Adrenal gland (tissue), 12 donors: Measurements from ENCODE around the gene LHCGR. TPM values are rescaled to one million over a fixed set of nuclear protein-coding genes. Genes with fewer than 3 reads are reported as not detected.

ENCODE experiments used
- DNase-seq, 7 donors: peaks; one replicate each; pipeline ENCODE4 v3.0.0-alpha.2; 2019 to 2020
- H3K27ac ChIP-seq, 5 donors: fragments of 200-600 bp; sonication (generic) in 4 of 5; 1 replicate in 3 of 5; 2 replicates in 2 of 5; pipeline versions ENCODE4 v1.5.1 to v1.8.0; 2016 to 2020; ENCODE audit warnings: mild to moderate bottlenecking in 1 of 5
- H3K27me3 ChIP-seq: fragments of 200-600 bp; 2 replicates; pipeline ENCODE4 v1.8.0; 2021
- H3K36me3 ChIP-seq, 2 donors: fragments of 200-600 bp; replicated peaks in 1 of 2; 1 replicate in 1 of 2; 2 replicates in 1 of 2; pipeline versions ENCODE4 v1.5.1 to v1.8.0; 2018 to 2022
- H3K4me1 ChIP-seq, 2 donors: fragments of 200-600 bp; replicated peaks in 1 of 2; 1 replicate in 1 of 2; 2 replicates in 1 of 2; pipeline versions ENCODE4 v1.5.1 to v1.8.0; 2018 to 2021
- H3K4me3 ChIP-seq, 4 donors: fragments of 200-600 bp; sonication (generic) in 3 of 4; one replicate each; pipeline ENCODE4 v1.5.1; 2016 to 2018
- H3K9me3 ChIP-seq, 3 donors: fragments of 200-600 bp; sonication (generic) in 1 of 3; replicated peaks in 1 of 3; 1 replicate in 2 of 3; 2 replicates in 1 of 3; pipeline versions ENCODE4 v1.5.1 to v1.8.0; 2016 to 2021
- POLR2A ChIP-seq, 2 donors: fragments of 450-650 bp; IDR thresholded peaks; one replicate each; pipeline ENCODE4 v1.6.1; 2017; ENCODE audit warnings: antibody characterized with exemption in 2 of 2, mild to moderate bottlenecking in 2 of 2, moderate library complexity in 1 of 2
- WGBS, 4 donors: extraction: QIAGEN DNeasy Blood & Tissue Kit in 2 of 4; methylation state at CpG; one replicate each; pipeline versions ENCODE4 v1.1.5 to v1.1.7; 2013 to 2017; 5-methylcytosine and 5-hydroxymethylcytosine counted together
- intact Hi-C, 2 donors: fragments of 100-400 bp; cut with DNase I; formaldehyde crosslinking; loops; one replicate each; pipeline versions ENCODE4 v1.14.1 to v1.15.0; 2022 to 2023
- polyA plus RNA-seq, 3 donors: library from polyadenylated mRNA; stranded (reverse); fragments of 200-250 nt in 2 of 3; fragments of 350-450 nt in 1 of 3; fragmentation: Illumina TruSeq in 1 of 3; extraction: RNeasy Lipid Tissue Mini Kit (QIAGEN cat#74804) in 1 of 3; gene quantifications; one replicate each; pipeline ENCODE4 v1.2.3, GENCODE V29; 2013 to 2014
- total RNA-seq, 9 donors: library from RNA; depleted of rRNA in 4 of 9; stranded (reverse); fragments of >200 nt in 4 of 9; fragments of 120-200 nt in 1 of 9; fragmentation: NEBNext Ultra II Directional in 1 of 9; extraction: Animal tissue kit (Norgen Biotek cat#: 25700) in 1 of 9; gene quantifications; one replicate each; pipeline versions ENCODE4 v1.1.0 to v1.2.4, GENCODE V29; 2013 to 2023
- TF ChIP-seq, protein P1 (sequence below), 6 experiments: fragments of 450-650 bp in 4 of 6; fragments of 200-600 bp in 2 of 6; sonication (generic) in 1 of 6; IDR thresholded peaks; 1 replicate in 5 of 6; 2 replicates in 1 of 6; pipeline versions ENCODE4 v1.5.1 to v1.8.0; 2016 to 2021; ENCODE audit warnings: antibody characterized with exemption in 6 of 6, mild to moderate bottlenecking in 2 of 6, moderate library complexity in 1 of 6
- donor health status: healthy with polysubstance abuse.
- donor health status: Bipolar disorder and iron deficiency.
- donor health status: DM: yes; HTN: yes; CAD: no.
- donor health status: DM: no; HTN: no; CAD: no.
- donor health status: DM: no; HTN: no; CAD: no.
- donor health status: DM: yes; HTN: yes; CAD: no.

The LHCGR gene
- total and polyA plus RNA-seq, 12 donors, result 0.14 to 4.3 (median 1.6) TPM; not detected in 3

DNA sequence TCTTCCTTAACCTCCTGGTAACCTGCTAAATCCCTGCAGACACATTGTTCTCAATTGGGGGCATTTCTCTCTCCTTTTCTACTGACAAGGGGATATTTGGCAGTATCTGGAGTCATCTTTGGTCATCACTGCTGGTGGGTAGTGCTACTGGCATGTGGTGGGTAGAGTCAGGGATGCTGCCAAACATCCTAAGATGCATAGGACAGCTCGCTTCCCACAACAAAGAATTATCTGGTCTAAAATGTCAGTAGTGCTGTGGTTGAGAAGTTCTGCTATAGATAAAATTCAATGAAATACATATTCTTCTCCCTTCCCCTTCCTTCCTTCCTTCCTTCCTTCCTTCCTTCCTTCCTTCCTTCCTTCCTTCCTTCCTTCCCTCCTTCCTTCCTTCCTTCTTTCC lies 18.7 kb upstream of the LHCGR start:
- WGBS, 4 donors, result 67 to 78% (median 74%) methylated on average over 1 of the region's 1 CpG
- Histone ChIP-seq H3K4me1 (no peaks in the 10 kb centered on the region), H3K4me3 (no peak overlapping the region), H3K27me3 (no peaks in the 10 kb centered on the region), H3K9me3 (no peaks in the 10 kb centered on the region), H3K27ac (no peak overlapping the region), H3K36me3 (no peaks in the 10 kb centered on the region)
- intact Hi-C loops, result no loop called here
- TF ChIP-seq, protein P1, sequence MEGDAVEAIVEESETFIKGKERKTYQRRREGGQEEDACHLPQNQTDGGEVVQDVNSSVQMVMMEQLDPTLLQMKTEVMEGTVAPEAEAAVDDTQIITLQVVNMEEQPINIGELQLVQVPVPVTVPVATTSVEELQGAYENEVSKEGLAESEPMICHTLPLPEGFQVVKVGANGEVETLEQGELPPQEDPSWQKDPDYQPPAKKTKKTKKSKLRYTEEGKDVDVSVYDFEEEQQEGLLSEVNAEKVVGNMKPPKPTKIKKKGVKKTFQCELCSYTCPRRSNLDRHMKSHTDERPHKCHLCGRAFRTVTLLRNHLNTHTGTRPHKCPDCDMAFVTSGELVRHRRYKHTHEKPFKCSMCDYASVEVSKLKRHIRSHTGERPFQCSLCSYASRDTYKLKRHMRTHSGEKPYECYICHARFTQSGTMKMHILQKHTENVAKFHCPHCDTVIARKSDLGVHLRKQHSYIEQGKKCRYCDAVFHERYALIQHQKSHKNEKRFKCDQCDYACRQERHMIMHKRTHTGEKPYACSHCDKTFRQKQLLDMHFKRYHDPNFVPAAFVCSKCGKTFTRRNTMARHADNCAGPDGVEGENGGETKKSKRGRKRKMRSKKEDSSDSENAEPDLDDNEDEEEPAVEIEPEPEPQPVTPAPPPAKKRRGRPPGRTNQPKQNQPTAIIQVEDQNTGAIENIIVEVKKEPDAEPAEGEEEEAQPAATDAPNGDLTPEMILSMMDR (IDR thresholded peaks at IDR 0.05), result no peak
- TF ChIP-seq POLR2A (IDR thresholded peaks at IDR 0.05), result no peak
- no peak for DNase-seq

DNA sequence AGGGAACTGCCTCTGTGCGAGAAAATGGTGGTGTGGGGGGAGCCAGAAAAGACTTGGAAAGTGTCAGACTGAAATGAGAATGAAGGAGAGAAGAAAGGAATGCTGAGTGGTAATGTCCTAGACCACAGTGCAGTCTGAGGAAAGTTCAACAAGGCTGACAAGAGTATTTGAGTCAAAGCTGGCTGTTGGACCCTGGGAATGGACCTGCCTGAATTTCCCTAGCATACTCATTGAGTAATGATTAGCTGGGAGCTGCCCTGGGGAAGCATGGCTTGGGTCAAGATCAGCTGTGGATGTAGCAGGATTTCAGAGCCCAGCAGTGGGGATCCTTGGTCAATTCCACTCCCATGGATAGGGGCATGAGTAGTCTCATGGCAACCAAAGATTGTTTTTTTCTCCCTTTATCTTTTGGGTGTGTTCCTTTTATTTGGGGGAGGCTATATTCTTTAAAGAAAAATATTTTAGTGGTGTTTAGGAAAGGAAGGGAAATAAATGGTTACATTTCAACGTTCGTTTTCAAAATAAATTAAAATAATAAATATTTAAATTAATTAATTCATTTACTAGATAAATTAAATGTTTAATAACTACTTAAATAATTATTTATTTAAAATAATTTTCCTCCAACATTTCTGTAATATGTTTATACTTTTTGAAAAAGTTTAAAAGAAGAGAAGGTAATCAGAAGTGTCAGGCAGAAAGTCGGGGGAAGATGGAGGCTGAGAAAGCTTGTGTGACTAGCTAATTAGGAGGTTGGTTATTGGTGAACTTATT lies 15.9 kb upstream of the LHCGR start:
- intact Hi-C loops, result no loop called here

DNA sequence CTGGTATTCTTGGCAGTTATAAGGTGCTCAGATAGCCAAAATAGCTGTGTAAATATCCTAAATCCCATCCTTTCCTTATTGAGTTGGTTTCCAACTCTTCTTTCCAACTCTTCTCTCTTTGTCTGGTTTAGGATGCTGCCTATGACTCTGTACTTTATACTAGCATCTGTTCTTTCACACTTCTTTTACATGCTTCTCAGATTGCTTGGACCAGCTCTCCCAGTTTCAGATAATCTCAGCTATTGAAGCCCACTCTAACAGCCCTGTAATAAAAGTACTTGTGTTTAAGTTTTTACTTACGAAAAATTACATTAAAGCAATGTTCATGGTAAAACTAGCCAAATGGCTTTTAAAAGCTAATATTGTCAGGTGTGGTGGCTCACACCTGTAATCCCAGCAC lies 14.7 kb upstream of the LHCGR start:
- H3K4me1 ChIP-seq, result no peaks in the 10 kb centered on the region
- WGBS, 4 donors, result 87 to 90% (median 89%) methylated on average over 1 of the region's 1 CpG

More for the DNA sequence above, 15.9 kb upstream of the LHCGR start:
- H3K4me1 ChIP-seq, result no peaks in the 10 kb centered on the region
- H3K36me3 ChIP-seq, result no peaks in the 10 kb centered on the region
- no peak overlapping the region for H3K27ac ChIP-seq
- DNase-seq, result no peak
- 84 to 97% (median 88%) methylated on average over 4 of the region's 4 CpGs for WGBS, 4 donors
- no peak overlapping the region for H3K4me3 ChIP-seq
- TF ChIP-seq POLR2A (IDR thresholded peaks at IDR 0.05), result no peak
- TF ChIP-seq, protein P1 (IDR thresholded peaks at IDR 0.05), result no peak
- no peaks in the 10 kb centered on the region for H3K27me3 ChIP-seq
- H3K9me3 ChIP-seq, result no peaks in the 10 kb centered on the region

DNA sequence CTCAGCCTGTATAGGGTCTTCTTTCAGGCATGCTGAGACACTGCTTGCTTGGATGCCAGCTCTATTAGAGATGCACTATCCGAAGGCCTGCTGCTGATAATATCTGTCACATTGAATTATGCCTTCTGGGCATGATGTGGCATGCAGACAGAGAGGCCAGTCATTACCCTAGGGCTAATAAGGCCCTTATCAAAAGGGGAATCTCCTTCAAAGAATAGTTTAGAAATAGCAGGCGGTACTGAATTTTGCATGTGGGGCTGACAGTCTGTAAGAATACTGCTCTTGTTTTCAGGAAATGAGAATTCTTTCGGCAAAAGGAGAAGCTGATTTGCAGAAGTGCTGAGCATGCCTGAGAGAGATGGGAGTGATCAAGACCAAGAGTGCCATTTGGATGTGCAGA lies 13.1 kb upstream of the LHCGR start:
- DNase-seq, result peak in 1 of 7 donors; percentile 7
- H3K9me3 ChIP-seq, result no peaks in the 10 kb centered on the region
- no peak overlapping the region for H3K4me3 ChIP-seq
- WGBS, 4 donors, result 30 to 38% (median 32%) methylated on average over 3 of the region's 3 CpGs
- TF ChIP-seq POLR2A (IDR thresholded peaks at IDR 0.05), result no peak
- TF ChIP-seq, protein P1 (IDR thresholded peaks at IDR 0.05), result no peak
- H3K4me1 ChIP-seq, result no peaks in the 10 kb centered on the region
- no peaks in the 10 kb centered on the region for H3K36me3 ChIP-seq
- H3K27me3 ChIP-seq, result no peaks in the 10 kb centered on the region
- intact Hi-C loops, result no loop called here
- H3K27ac ChIP-seq, result no peak overlapping the region

More for the DNA sequence above, 14.7 kb upstream of the LHCGR start:
- Histone ChIP-seq H3K27ac (no peak overlapping the region), H3K4me3 (no peak overlapping the region), H3K36me3 (no peaks in the 10 kb centered on the region), H3K27me3 (no peaks in the 10 kb centered on the region), H3K9me3 (no peaks in the 10 kb centered on the region)
- no peak for TF ChIP-seq POLR2A (IDR thresholded peaks at IDR 0.05)
- TF ChIP-seq, protein P1 (IDR thresholded peaks at IDR 0.05), result no peak
- intact Hi-C loops, result no loop called here
- DNase-seq, result no peak
